Testis (tissue), 2 donors: ENCODE data around the gene OXCT1.

ENCODE experiments used
- CTCF ChIP-seq, 3 experiments: fragments of 450-650 bp in 2 of 3; fragments of 200-600 bp in 1 of 3; sonication (generic) in 1 of 3; IDR thresholded peaks; one replicate each; pipeline ENCODE4 v1.5.1; 2016 to 2019; ENCODE audit warnings: antibody characterized with exemption in 3 of 3, mild to moderate bottlenecking in 2 of 3, moderate library complexity in 1 of 3
- POLR2A ChIP-seq: fragments of 450-650 bp; IDR thresholded peaks from one replicate; pipeline ENCODE4 v1.6.1; 2017; ENCODE audit warnings: antibody characterized with exemption, mild to moderate bottlenecking, moderate library complexity

GRCh38 chr5:41903382-41903891 is 33.2 kb upstream of the OXCT1 start:
- TF ChIP-seq POLR2A = no peak
- TF ChIP-seq CTCF (IDR thresholded peaks at IDR 0.05) = no peak
